ENCODE data around the gene DPP6. TPM values are rescaled to one million over a fixed set of nuclear protein-coding genes. Genes with fewer than 3 reads are reported as not detected.

DPP6 gene
- total RNA-seq, 1 experiment from 2014 or later: not detected

DNA sequence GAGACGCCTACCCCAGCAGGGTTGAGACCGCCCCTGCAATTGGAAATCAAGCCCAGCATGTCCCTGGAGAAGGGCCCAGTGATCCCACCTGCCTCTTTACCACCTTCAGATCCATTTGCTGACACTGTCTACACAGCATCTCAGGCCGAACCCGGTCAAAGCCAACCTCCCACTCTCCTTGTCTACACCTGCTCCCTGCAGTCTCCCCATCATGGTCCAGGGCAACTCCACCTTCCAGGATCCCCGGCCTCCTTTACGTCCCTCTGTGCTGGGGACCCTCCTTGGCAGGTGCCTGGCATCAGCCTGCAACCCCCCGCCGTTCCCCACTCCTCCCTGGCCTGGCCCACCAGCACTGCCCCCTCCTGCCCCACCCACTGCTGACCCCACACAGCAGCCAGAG lies 723.5 kb downstream of the DPP6 start:
- H3K27me3 ChIP-seq (replicated peaks; ENCODE audit: control insufficient read depth, insufficient read depth, low read length): no peaks in the 10 kb centered on the region
- H3K4me3 Mint-ChIP-seq (ENCODE audit: unreplicated experiment): no peak overlapping the region
- no peak overlapping the region for H3K27ac Mint-ChIP-seq (ENCODE audit: unreplicated experiment)
- peaks cover 11% of the 10 kb centered on the region for H3K9me3 Mint-ChIP-seq (ENCODE audit: unreplicated experiment)
- H3K9me3 ChIP-seq: peaks cover 2% of the 10 kb centered on the region; the same call in 1 of the 2 replicates
- no peak for DNase-seq
- intact Hi-C loops (cut with micrococcal nuclease; ENCODE audit: unreplicated experiment): no loop called here
- BruUV-seq (replicated peaks): no TSS peak
- no peak for TF ChIP-seq CTCF (IDR thresholded peaks at IDR 0.05; ENCODE audit: insufficient read depth in 1 of 2, low read depth in 1 of 2, low read length in 1 of 2, severe bottlenecking in 1 of 2, unreplicated experiment in 1 of 2)
- H3K4me1 Mint-ChIP-seq (ENCODE audit: low read depth, unreplicated experiment): no peaks in the 10 kb centered on the region
- CTCF ChIA-PET: no interaction called here
- peaks cover under 1% of the 10 kb centered on the region for H3K27me3 Mint-ChIP-seq (ENCODE audit: insufficient read depth, unreplicated experiment)
- no peak overlapping the region for H3K4me3 ChIP-seq (ENCODE audit: low read depth, low read length)
- POLR2A ChIA-PET: no interaction called here
- no peaks in the 10 kb centered on the region for H3K36me3 ChIP-seq (ENCODE audit: control insufficient read depth, insufficient read depth, low read length)
- H3K4me1 ChIP-seq: no peaks in the 10 kb centered on the region
- no peaks in the 10 kb centered on the region for H3K36me3 Mint-ChIP-seq (ENCODE audit: insufficient read depth, unreplicated experiment)

DNA sequence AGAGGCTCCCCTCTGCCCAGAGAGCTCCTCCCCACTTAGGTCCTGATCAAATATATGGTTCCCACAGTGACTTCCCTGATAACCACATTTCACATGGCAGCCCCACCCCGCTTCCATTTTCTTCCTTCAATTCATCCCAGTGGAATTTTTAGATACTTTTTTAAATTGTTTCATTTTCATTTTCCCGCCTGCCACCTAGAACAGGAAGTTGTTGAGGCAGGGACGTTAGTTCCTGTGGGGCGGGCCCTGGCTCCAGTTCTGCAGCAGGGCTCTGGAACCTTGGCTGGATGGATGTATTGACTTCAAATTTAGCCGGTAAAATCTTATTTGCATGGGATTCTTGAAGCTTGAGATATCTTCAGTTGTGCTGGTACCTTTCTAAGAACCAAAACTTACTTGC lies 724.2 kb downstream of the DPP6 start:
- Mint-ChIP-seq H3K9me3 (ENCODE audit: unreplicated experiment) (peaks cover 11% of the 10 kb centered on the region), H3K4me3 (ENCODE audit: unreplicated experiment) (no peak overlapping the region), H3K36me3 (ENCODE audit: insufficient read depth, unreplicated experiment) (no peaks in the 10 kb centered on the region), H3K4me1 (ENCODE audit: low read depth, unreplicated experiment) (no peaks in the 10 kb centered on the region), H3K27ac (ENCODE audit: unreplicated experiment) (no peak overlapping the region), H3K27me3 (ENCODE audit: insufficient read depth, unreplicated experiment) (peaks cover 3% of the 10 kb centered on the region)
- BruUV-seq (replicated peaks): no TSS peak
- CTCF ChIA-PET: interaction anchor here (0.5 kb wide), 1 partner anchor 244 kb away, joined by 7 read pairs; no protein-coding TSS in a partner anchor
- DNase-seq: no peak
- Histone ChIP-seq H3K27me3 (replicated peaks; ENCODE audit: control insufficient read depth, insufficient read depth, low read length) (no peaks in the 10 kb centered on the region), H3K36me3 (ENCODE audit: control insufficient read depth, insufficient read depth, low read length) (no peaks in the 10 kb centered on the region), H3K4me1 (no peaks in the 10 kb centered on the region), H3K9me3 (no peaks in the 10 kb centered on the region), H3K4me3 (ENCODE audit: low read depth, low read length) (no peak overlapping the region)
- TF ChIP-seq CTCF (IDR thresholded peaks at IDR 0.05; ENCODE audit: insufficient read depth in 1 of 2, low read depth in 1 of 2, low read length in 1 of 2, severe bottlenecking in 1 of 2, unreplicated experiment in 1 of 2): no peak
- intact Hi-C loops (cut with micrococcal nuclease; ENCODE audit: unreplicated experiment): no loop called here
- POLR2A ChIA-PET: no interaction called here

- Histone ChIP-seq H3K27me3 (replicated peaks; ENCODE audit: control insufficient read depth, insufficient read depth, low read length) (no peaks in the 10 kb centered on the region), H3K4me1 (no peaks in the 10 kb centered on the region), H3K36me3 (ENCODE audit: control insufficient read depth, insufficient read depth, low read length) (no peaks in the 10 kb centered on the region), H3K4me3 (ENCODE audit: low read depth, low read length) (no peak overlapping the region), H3K9me3 (no peaks in the 10 kb centered on the region)
- intact Hi-C loops (cut with micrococcal nuclease; ENCODE audit: unreplicated experiment): no loop called here
- H3K4me1 Mint-ChIP-seq (ENCODE audit: low read depth, unreplicated experiment): no peaks in the 10 kb centered on the region
- BruUV-seq (replicated peaks): no TSS peak
- ChIA-PET POLR2A (no interaction called here), CTCF (interaction anchor here (0.5 kb wide), 1 partner anchor 243 kb away, joined by 7 read pairs; no protein-coding TSS in a partner anchor)
- DNase-seq: peak; percentile 5 to 42
- no peak for TF ChIP-seq CTCF (IDR thresholded peaks at IDR 0.05; ENCODE audit: insufficient read depth in 1 of 2, low read depth in 1 of 2, low read length in 1 of 2, severe bottlenecking in 1 of 2, unreplicated experiment in 1 of 2)
- peaks cover 11% of the 10 kb centered on the region for H3K9me3 Mint-ChIP-seq (ENCODE audit: unreplicated experiment)
- H3K27me3 Mint-ChIP-seq (ENCODE audit: insufficient read depth, unreplicated experiment): peaks cover 3% of the 10 kb centered on the region
- no peak overlapping the region for H3K4me3 Mint-ChIP-seq (ENCODE audit: unreplicated experiment)
- no peak overlapping the region for H3K27ac Mint-ChIP-seq (ENCODE audit: unreplicated experiment)
- H3K36me3 Mint-ChIP-seq (ENCODE audit: insufficient read depth, unreplicated experiment): no peaks in the 10 kb centered on the region
Observed at GRCh38 chr7:154777023-154777422, 724.8 kb downstream of the DPP6 start.

All from Caco-2 (cell line).